Smooth muscle cell (in vitro differentiated cells): ENCODE results near the gene TTLL4. TPM values are rescaled to one million over a fixed set of nuclear protein-coding genes. Genes with fewer than 3 reads are reported as not detected.

Experiments used
- DNase-seq: peaks from one replicate; lab custom pipeline; 2025; ENCODE audit not compliant: unreplicated experiment; lab: John Stamatoyannopoulos, UW
- H2AFZ ChIP-seq: fragments of 200-600 bp; sonication (generic); 2 replicates; pipeline ENCODE4 v1.6.0; 2016; ENCODE audit warnings: antibody characterized with exemption, low read depth, mild to moderate bottlenecking
- H3F3A ChIP-seq: fragments of 200-600 bp; sonication (generic); 2 replicates; pipeline ENCODE4 v1.6.0; 2017; ENCODE audit warnings: antibody characterized with exemption, low read depth
- H3K27ac ChIP-seq: fragments of 200-600 bp; sonication (generic); 2 replicates; pipeline ENCODE4 v1.5.1; 2016; ENCODE audit warnings: low read depth, mild to moderate bottlenecking
- H3K27me3 ChIP-seq: fragments of 200-600 bp; sonication (generic); 2 replicates; pipeline ENCODE4 v1.6.1; 2016; ENCODE audit warnings: low read depth, mild to moderate bottlenecking
- H3K36me3 ChIP-seq: fragments of 200-600 bp; sonication (generic); 2 replicates; pipeline ENCODE4 v1.5.1; 2016; ENCODE audit warnings: low read depth
- H3K4me1 ChIP-seq: fragments of 200-600 bp; sonication (generic); 2 replicates; pipeline ENCODE4 v1.5.1; 2016; ENCODE audit warnings: low read depth
- H3K4me2 ChIP-seq: fragments of 200-600 bp; sonication (generic); 2 replicates; pipeline ENCODE4 v1.6.0; 2016; ENCODE audit warnings: mild to moderate bottlenecking
- H3K4me3 ChIP-seq: fragments of 200-600 bp; sonication (generic); 2 replicates; pipeline ENCODE4 v1.5.1; 2016; ENCODE audit warnings: mild to moderate bottlenecking
- H3K79me2 ChIP-seq: fragments of 200-600 bp; sonication (generic); 2 replicates; pipeline ENCODE4 v1.6.0; 2016; ENCODE audit warnings: low read depth, mild to moderate bottlenecking
- H3K9ac ChIP-seq: fragments of 200-600 bp; sonication (generic); 2 replicates; pipeline ENCODE4 v1.6.0; 2016; ENCODE audit warnings: low read depth
- H3K9me3 ChIP-seq: fragments of 200-600 bp; sonication (generic); replicated peaks from 2 replicates; pipeline ENCODE4 v1.5.1; 2016; ENCODE audit warnings: low read depth
- H4K20me1 ChIP-seq: fragments of 200-600 bp; sonication (generic); 2 replicates; pipeline ENCODE4 v1.6.0; 2016; ENCODE audit warnings: low read depth
- WGBS: methylation state at CpG from one replicate; pipeline ENCODE4 v1.1.7; 2016; ENCODE audit warnings: low lambda C conversion rate; 5-methylcytosine and 5-hydroxymethylcytosine counted together
- polyA plus RNA-seq: library from polyadenylated mRNA; unstranded; fragments of >200 nt; fragmentation: Nextera tagmentation; extraction: Ambion mirVana; gene quantifications from 2 replicates; pipeline ENCODE4 v1.2.1, GENCODE V29; 2016
- total RNA-seq: library from RNA; depleted of rRNA; stranded (reverse); fragments of >200 nt; gene quantifications from 2 replicates; pipeline ENCODE4 v1.2.3, GENCODE V29; 2014
- TF ChIP-seq, protein P1 (sequence below): fragments of 200-600 bp; sonication (generic); IDR thresholded peaks from 2 replicates; pipeline ENCODE4 v1.5.1; 2017; ENCODE audit warnings: borderline replicate concordance, mild to moderate bottlenecking, antibody characterized with exemption; ENCODE audit not compliant: insufficient read depth, poor library complexity, severe bottlenecking

Gene TTLL4
- total and polyA plus RNA-seq, 2 experiments from 2014 or later = 21.5 to 22.5 TPM

- TF ChIP-seq, protein P1, sequence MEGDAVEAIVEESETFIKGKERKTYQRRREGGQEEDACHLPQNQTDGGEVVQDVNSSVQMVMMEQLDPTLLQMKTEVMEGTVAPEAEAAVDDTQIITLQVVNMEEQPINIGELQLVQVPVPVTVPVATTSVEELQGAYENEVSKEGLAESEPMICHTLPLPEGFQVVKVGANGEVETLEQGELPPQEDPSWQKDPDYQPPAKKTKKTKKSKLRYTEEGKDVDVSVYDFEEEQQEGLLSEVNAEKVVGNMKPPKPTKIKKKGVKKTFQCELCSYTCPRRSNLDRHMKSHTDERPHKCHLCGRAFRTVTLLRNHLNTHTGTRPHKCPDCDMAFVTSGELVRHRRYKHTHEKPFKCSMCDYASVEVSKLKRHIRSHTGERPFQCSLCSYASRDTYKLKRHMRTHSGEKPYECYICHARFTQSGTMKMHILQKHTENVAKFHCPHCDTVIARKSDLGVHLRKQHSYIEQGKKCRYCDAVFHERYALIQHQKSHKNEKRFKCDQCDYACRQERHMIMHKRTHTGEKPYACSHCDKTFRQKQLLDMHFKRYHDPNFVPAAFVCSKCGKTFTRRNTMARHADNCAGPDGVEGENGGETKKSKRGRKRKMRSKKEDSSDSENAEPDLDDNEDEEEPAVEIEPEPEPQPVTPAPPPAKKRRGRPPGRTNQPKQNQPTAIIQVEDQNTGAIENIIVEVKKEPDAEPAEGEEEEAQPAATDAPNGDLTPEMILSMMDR = no peak
- no peaks in the 10 kb centered on the region for H3K9me3 ChIP-seq
- H3K9ac ChIP-seq = no peak overlapping the region
- H4K20me1 ChIP-seq = no peaks in the 10 kb centered on the region
- H2AFZ ChIP-seq = no peak overlapping the region
- 98% methylated on average over 15 of the region's 15 CpGs for WGBS
- no peaks in the 10 kb centered on the region for H3K27me3 ChIP-seq
- H3K36me3 ChIP-seq = peaks cover 5% of the 10 kb centered on the region
- H3K4me3 ChIP-seq = no peak overlapping the region
- H3F3A ChIP-seq = peaks cover 3% of the 10 kb centered on the region
- DNase-seq = no peak
- H3K4me1 ChIP-seq = peaks cover 6% of the 10 kb centered on the region
- peaks cover under 1% of the 10 kb centered on the region for H3K79me2 ChIP-seq
- H3K4me2 ChIP-seq = no peak overlapping the region
- H3K27ac ChIP-seq = no peak overlapping the region
Observed at GRCh38 chr2:218663901-218664300, 46.7 kb upstream of the TTLL4 start.

GRCh38 chr2:218664653-218665052, 46.0 kb upstream of the TTLL4 start:
- WGBS = over 99% methylated on average over 7 of the region's 7 CpGs
- H3K36me3 ChIP-seq = peaks cover 5% of the 10 kb centered on the region
- TF ChIP-seq, protein P1 = no peak

DNA sequence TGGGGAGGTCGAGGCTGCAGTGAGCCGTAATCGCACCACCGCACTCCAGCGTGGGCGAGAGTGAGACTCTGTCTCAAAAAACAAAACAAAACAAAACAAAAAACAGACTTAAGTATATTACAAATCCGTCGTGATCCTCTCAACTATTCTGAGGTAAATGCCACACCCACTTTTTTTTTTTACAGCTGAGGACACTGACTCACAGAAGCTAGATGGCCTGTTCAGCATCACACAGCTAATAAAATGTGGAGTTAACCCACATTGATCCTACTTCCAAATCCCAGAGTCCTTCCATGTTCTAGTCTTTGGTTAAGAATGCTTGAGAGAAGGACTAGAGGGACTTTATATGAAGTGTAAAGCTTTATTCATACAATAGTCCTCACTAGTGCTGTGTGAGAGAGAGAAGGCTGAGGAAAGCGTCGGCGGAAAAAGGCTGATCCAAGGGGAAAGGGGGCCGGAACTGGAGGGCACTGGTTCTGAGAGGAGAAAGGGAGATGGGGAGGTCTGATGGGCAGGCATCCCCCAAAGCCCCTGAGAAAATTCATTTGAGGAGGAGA, 39.5 kb upstream of the TTLL4 start:
- no peaks in the 10 kb centered on the region for H3K27me3 ChIP-seq
- H2AFZ ChIP-seq = peak overlapping the region; percentile 84
- H3K4me3 ChIP-seq = peak overlapping the region; percentile 97
- no peaks in the 10 kb centered on the region for H3K9me3 ChIP-seq
- 42% methylated on average over 12 of the region's 12 CpGs for WGBS
- H3K9ac ChIP-seq = peak overlapping the region; percentile 84
- DNase-seq = no peak
- TF ChIP-seq, protein P1 = no peak
- H3K79me2 ChIP-seq = peaks cover 17% of the 10 kb centered on the region
- peak overlapping the region; percentile 84 for H3K4me2 ChIP-seq
- H3K36me3 ChIP-seq = peaks cover 5% of the 10 kb centered on the region
- peaks cover 4% of the 10 kb centered on the region for H3K4me1 ChIP-seq
- H3K27ac ChIP-seq = peak overlapping the region; percentile 85
- H4K20me1 ChIP-seq = no peaks in the 10 kb centered on the region
- H3F3A ChIP-seq = no peaks in the 10 kb centered on the region

More at GRCh38 chr2:218664653-218665052, 46.0 kb upstream of the TTLL4 start:
- H3K4me1 ChIP-seq = peaks cover 6% of the 10 kb centered on the region
- H3K4me2 ChIP-seq = no peak overlapping the region
- peaks cover 3% of the 10 kb centered on the region for H3F3A ChIP-seq
- no peaks in the 10 kb centered on the region for H3K27me3 ChIP-seq
- no peak for DNase-seq
- H3K4me3 ChIP-seq = no peak overlapping the region
- no peaks in the 10 kb centered on the region for H4K20me1 ChIP-seq
- H3K9ac ChIP-seq = no peak overlapping the region
- no peak overlapping the region for H2AFZ ChIP-seq
- no peaks in the 10 kb centered on the region for H3K9me3 ChIP-seq
- H3K79me2 ChIP-seq = peaks cover 6% of the 10 kb centered on the region
- H3K27ac ChIP-seq = no peak overlapping the region
